SU-DHL-6 (cell line): ENCODE data around the gene TMEM59L.

Experiments used
- CTCF ChIP-seq: fragments of 200-600 bp; sonication (generic); IDR thresholded peaks from one replicate; pipeline ENCODE4 v1.5.1; 2017; ENCODE audit warnings: antibody characterized with exemption, mild to moderate bottlenecking, low read length, moderate library complexity; ENCODE audit not compliant: insufficient read depth, poor library complexity, severe bottlenecking
- EZH2phosphoT487 ChIP-seq: fragments of 200-600 bp; sonication (generic), shearing (Covaris generic); conservative IDR thresholded peaks from 2 replicates; pipeline ENCODE4 v1.6.1; 2018; ENCODE audit warnings: mild to moderate bottlenecking, antibody characterized with exemption, low read length, moderate library complexity, mixed read lengths

- TF ChIP-seq CTCF: no peak
- TF ChIP-seq EZH2phosphoT487: no peak
These were observed 32.4 kb downstream of the TMEM59L start for GRCh38 chr19:18645035-18645511.
